H1 (cell line): ENCODE results near the gene SMLR1. TPM values are rescaled to one million over a fixed set of nuclear protein-coding genes. Genes with fewer than 3 reads are reported as not detected.

Experiments
- CTCF ChIA-PET: fragments of 300-600 bp; sonication (Branson Sonifier 250); formaldehyde crosslinking; loops from one replicate; lab custom pipeline; 2021; ENCODE audit not compliant: partially characterized antibody; lab: Charles Lee
- POLR2A ChIA-PET: fragments of 300-600 bp; sonication (Branson Sonifier 250); formaldehyde crosslinking; loops from one replicate; lab custom pipeline; 2021; ENCODE audit warnings: inconsistent platforms; ENCODE audit not compliant: partially characterized antibody; lab: Charles Lee
- DNase-seq, 2 experiments: peaks; one replicate each; pipeline versions ENCODE4 v3.0.0 to v3.0.0-alpha.2; 2010 to 2022; ENCODE audit warnings: low spot score in 2 of 2, low read depth in 1 of 2, mixed read lengths in 1 of 2
- FAIRE-seq: peaks from 2 replicates; lab custom pipeline; 2011; peaks lifted over from hg19 to GRCh38; lab: Jason Lieb, UNC
- H2AFZ ChIP-seq: 2 replicates; pipeline ENCODE4 v1.8.1; 2012; ENCODE audit warnings: low read length, inconsistent platforms
- H2AK5ac ChIP-seq: 2 replicates; pipeline ENCODE4 v1.6.1; 2013; ENCODE audit warnings: low read depth, low read length
- H2BK120ac ChIP-seq: replicated peaks from 2 replicates; pipeline ENCODE3; 2013; ENCODE audit warnings: low read depth, low read length, inconsistent platforms
- H2BK12ac ChIP-seq: 2 replicates; pipeline ENCODE4 v1.6.1; 2013; ENCODE audit warnings: low read depth, low read length
- H2BK15ac ChIP-seq: 2 replicates; pipeline ENCODE4 v1.6.1; 2013; ENCODE audit warnings: low read length
- H2BK20ac ChIP-seq: 2 replicates; pipeline ENCODE4 v1.6.1; 2013; ENCODE audit warnings: low read length
- H2BK5ac ChIP-seq: 2 replicates; pipeline ENCODE4 v1.6.1; 2013; ENCODE audit warnings: low read depth, low read length
- H3K14ac ChIP-seq: 2 replicates; pipeline ENCODE4 v1.6.1; 2013; ENCODE audit warnings: inconsistent platforms; ENCODE audit not compliant: insufficient read length
- H3K18ac ChIP-seq: 2 replicates; pipeline ENCODE4 v1.6.1; 2013; ENCODE audit warnings: low read length; ENCODE audit errors: extremely low read depth
- H3K23ac ChIP-seq: 2 replicates; pipeline ENCODE4 v1.6.1; 2013; ENCODE audit warnings: inconsistent platforms; ENCODE audit not compliant: insufficient read length
- H3K23me2 ChIP-seq: 2 replicates; pipeline ENCODE4 v1.6.1; 2013; ENCODE audit warnings: low read depth, low read length
- H3K27ac ChIP-seq: 2 replicates; pipeline ENCODE4 v1.6.1; 2011; ENCODE audit warnings: low read depth, low read length, inconsistent platforms
- H3K27me3 ChIP-seq, 4 experiments: replicated peaks in 1 of 4; 1 replicate in 1 of 4; 2 replicates in 3 of 4; pipeline versions ENCODE4 v1.6.1 to v1.8.1; 2011 to 2013; ENCODE audit warnings: low read length in 3 of 4, mild to moderate bottlenecking in 3 of 4, inconsistent platforms in 2 of 4, mixed read lengths in 2 of 4, moderate library complexity in 1 of 4; ENCODE audit not compliant: control insufficient read depth in 3 of 4, insufficient read depth in 3 of 4; ENCODE audit errors: extremely low read depth in 1 of 4
- H3K36me3 ChIP-seq, 4 experiments: 2 replicates each; pipeline versions ENCODE4 v1.6.1 to v1.8.1; 2011 to 2013; ENCODE audit warnings: mild to moderate bottlenecking in 4 of 4, low read length in 3 of 4, moderate library complexity in 2 of 4, control low read depth in 1 of 4, inconsistent platforms in 1 of 4; ENCODE audit not compliant: insufficient read depth in 4 of 4, control insufficient read depth in 2 of 4
- H3K4ac ChIP-seq: replicated peaks from 2 replicates; pipeline ENCODE3; 2013; ENCODE audit warnings: low read length, low read depth, mixed read lengths, inconsistent platforms; ENCODE audit not compliant: insufficient read length
- H3K4me1 ChIP-seq, 4 experiments: replicated peaks in 1 of 4; 1 replicate in 1 of 4; 2 replicates in 3 of 4; pipeline versions ENCODE4 v1.6.1 to v1.8.1; 2011 to 2013; ENCODE audit warnings: low read length in 3 of 4, inconsistent platforms in 2 of 4, mixed read lengths in 1 of 4; ENCODE audit not compliant: insufficient read depth in 4 of 4, control insufficient read depth in 3 of 4
- H3K4me2 ChIP-seq, 2 experiments: 2 replicates each; pipeline versions ENCODE4 v1.6.1 to v1.8.1; 2011 to 2013; ENCODE audit warnings: low read depth in 2 of 2, low read length in 2 of 2, control low read depth in 1 of 2, inconsistent platforms in 1 of 2, mild to moderate bottlenecking in 1 of 2; ENCODE audit not compliant: insufficient read depth in 1 of 2
- H3K4me3 ChIP-seq, 4 experiments: fragments of 200-600, 300-600 bp in 1 of 4; sonication (generic), shearing (Covaris generic), sonication (Bioruptor Twin) in 1 of 4; 2 replicates each; pipeline versions ENCODE4 v1.5.1 to v1.8.1; 2011 to 2016; ENCODE audit warnings: low read length in 4 of 4, low read depth in 3 of 4, control low read depth in 2 of 4, inconsistent platforms in 2 of 4, mild to moderate bottlenecking in 2 of 4, mixed read lengths in 1 of 4, moderate library complexity in 1 of 4; ENCODE audit not compliant: insufficient read depth in 2 of 4; ENCODE audit errors: extremely low read depth in 1 of 4
- H3K56ac ChIP-seq: replicated peaks from 2 replicates; pipeline ENCODE3; 2013; ENCODE audit warnings: low read depth, mild to moderate bottlenecking, mixed read lengths, low read length, inconsistent platforms; ENCODE audit not compliant: insufficient read length
- H3K79me1 ChIP-seq: 2 replicates; pipeline ENCODE4 v1.6.1; 2013; ENCODE audit warnings: low read depth, low read length, control low read depth
- H3K79me2 ChIP-seq, 2 experiments: 2 replicates each; pipeline versions ENCODE4 v1.6.1 to v1.8.1; 2012 to 2013; ENCODE audit warnings: low read length in 2 of 2, mild to moderate bottlenecking in 2 of 2, inconsistent platforms in 1 of 2; ENCODE audit not compliant: insufficient read depth in 2 of 2, control insufficient read depth in 1 of 2
- H3K9ac ChIP-seq, 4 experiments: replicated peaks in 1 of 4; 1 replicate in 1 of 4; 2 replicates in 3 of 4; pipeline versions ENCODE4 v1.6.1 to v1.8.1; 2011 to 2013; ENCODE audit warnings: low read depth in 3 of 4, low read length in 3 of 4, control low read depth in 2 of 4, mild to moderate bottlenecking in 2 of 4, moderate library complexity in 2 of 4, inconsistent platforms in 1 of 4; ENCODE audit errors: extremely low read depth in 1 of 4
- H3K9me3 ChIP-seq, 2 experiments: 2 replicates each; pipeline versions ENCODE4 v1.6.1 to v1.8.1; 2012 to 2013; ENCODE audit warnings: mild to moderate bottlenecking in 2 of 2, moderate library complexity in 2 of 2, control low read depth in 1 of 2, inconsistent platforms in 1 of 2, low read depth in 1 of 2, low read length in 1 of 2, mixed read lengths in 1 of 2; ENCODE audit not compliant: insufficient read depth in 2 of 2
- H4K20me1 ChIP-seq, 2 experiments: replicated peaks in 1 of 2; 2 replicates each; pipeline versions ENCODE3 to v1.8.1; 2011 to 2013; ENCODE audit warnings: inconsistent platforms in 2 of 2, low read length in 2 of 2, mild to moderate bottlenecking in 1 of 2; ENCODE audit not compliant: insufficient read depth in 2 of 2, control insufficient read depth in 1 of 2
- H4K5ac ChIP-seq: 2 replicates; pipeline ENCODE4 v1.6.1; 2013; ENCODE audit warnings: low read length, low read depth, mixed read lengths, inconsistent platforms; ENCODE audit not compliant: insufficient read length
- H4K8ac ChIP-seq: 2 replicates; pipeline ENCODE4 v1.8.0; 2013; ENCODE audit warnings: mild to moderate bottlenecking, moderate library complexity, low read length, inconsistent platforms; ENCODE audit not compliant: insufficient read depth; ENCODE audit errors: extremely low read depth
- H4K91ac ChIP-seq: replicated peaks from 2 replicates; pipeline ENCODE3; 2013; ENCODE audit warnings: low read length, mixed read lengths, inconsistent platforms; ENCODE audit not compliant: insufficient read length
- KDM4A ChIP-seq: IDR thresholded peaks from one replicate; pipeline ENCODE4 v1.7.1; 2012; ENCODE audit warnings: low read depth, mild to moderate bottlenecking, moderate library complexity, low read length, inconsistent platforms; ENCODE audit not compliant: severe bottlenecking
- SIN3A ChIP-seq, 2 experiments: IDR thresholded peaks in 1 of 2; conservative IDR thresholded peaks in 1 of 2; 2 replicates each; pipeline ENCODE4 v1.6.1; 2011 to 2012; ENCODE audit warnings: low read length in 2 of 2, improper control_type of control experiment in 1 of 2, low read depth in 1 of 2, mild to moderate bottlenecking in 1 of 2
- SP4 ChIP-seq: IDR thresholded peaks from 2 replicates; pipeline ENCODE4 v1.6.1; 2012; ENCODE audit warnings: low read length, inconsistent platforms
- WGBS, 2 experiments: shearing (Covaris generic) in 1 of 2; methylation state at CpG; one replicate each; pipeline versions ENCODE4 v1.1.6 to v1.1.7; 2013 to 2015; ENCODE audit warnings: low lambda C conversion rate in 2 of 2, mixed read lengths in 2 of 2, inconsistent platforms in 1 of 2, low coverage in 1 of 2, missing lambda C conversion rate in 1 of 2; ENCODE audit not compliant: insufficient replicate concordance in 2 of 2, insufficient coverage in 1 of 2, insufficient read length in 1 of 2; ENCODE audit errors: extremely low coverage in 1 of 2, missing lambda C conversion rate in 1 of 2; 5-methylcytosine and 5-hydroxymethylcytosine counted together
- polyA plus RNA-seq, 7 experiments: library from polyadenylated mRNA; depleted of rRNA in 3 of 7; stranded (reverse) in 5 of 7; unstranded in 2 of 7; fragments of >200 nt in 5 of 7; fragments of 200-250 nt in 2 of 7; gene quantifications; 1 replicate in 5 of 7; 2 replicates in 1 of 7; 4 replicates in 1 of 7; pipeline versions ENCODE4 v1.2.1 to v1.2.3, GENCODE V29; 2011 to 2013; ENCODE audit warnings: missing spikeins in 2 of 7, mixed read lengths in 2 of 7
- total RNA-seq: library from RNA; stranded (reverse); fragmentation: NEBNext Ultra II Directional; extraction: Animal tissue kit (Norgen Biotek cat#: 25700); gene quantifications from 2 replicates; pipeline ENCODE4 v1.2.1, GENCODE V29; 2021
- TF ChIP-seq, protein P1 (sequence below): IDR thresholded peaks from 2 replicates; pipeline ENCODE4 v1.6.1; 2011; ENCODE audit warnings: low read depth, mild to moderate bottlenecking, low read length; ENCODE audit not compliant: insufficient read depth

Gene SMLR1
- total and polyA plus RNA-seq, 2 of the 8 experiments (the other 6 are each of a cell fraction or from before 2014, with no cell fraction given), result not detected

DNA sequence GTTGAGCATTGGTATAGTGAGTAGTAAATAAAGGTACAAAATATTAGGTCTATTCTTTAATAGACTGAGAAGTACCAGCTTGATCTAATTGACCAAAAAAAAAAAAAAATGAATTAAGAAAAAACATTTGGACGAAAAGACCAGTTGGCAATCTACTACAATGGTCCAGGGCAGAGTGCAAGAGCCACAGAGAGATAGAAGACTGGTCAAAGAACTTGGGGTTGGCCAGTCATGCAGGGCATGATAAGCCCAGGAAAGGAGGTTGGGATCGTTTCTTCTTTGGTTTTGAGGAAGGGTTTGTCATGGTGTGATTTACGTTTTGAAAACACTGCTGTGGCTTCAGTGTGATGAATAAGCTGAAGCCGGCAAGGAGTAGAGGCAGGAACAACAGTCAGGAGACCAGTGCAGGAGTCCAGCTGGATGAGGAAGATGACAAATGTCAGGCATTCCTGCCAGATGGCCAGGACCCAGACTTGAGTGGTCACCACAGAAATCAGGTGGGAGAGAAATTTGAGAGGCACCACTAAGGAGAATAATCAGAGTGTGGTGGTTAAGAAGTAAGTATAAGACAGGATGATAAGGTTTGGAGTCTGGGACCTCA, 14.0 kb downstream of the SMLR1 start:
- Histone ChIP-seq H3K9me3 (no peaks in the 10 kb centered on the region), H4K8ac (no peak overlapping the region), H3K23ac (no peak overlapping the region), H3K14ac (no peak overlapping the region), H3K56ac (no peak overlapping the region), H2BK15ac (no peak overlapping the region), H4K20me1 (no peaks in the 10 kb centered on the region), H3K18ac (no peak overlapping the region; the same call in 1 of the 2 replicates), H2AFZ (no peak overlapping the region), H3K23me2 (no peaks in the 10 kb centered on the region), H2BK5ac (peak overlapping the region; percentile 49; the same call in 1 of the 2 replicates), H3K4me1 (peaks cover 4 to 11% (median 6%) of the 10 kb centered on the region in 4 experiments; a peak in 6 of 7 replicates), H3K79me2 (no peaks in the 10 kb centered on the region), H3K9ac (no peak overlapping the region), H4K91ac (no peak overlapping the region), H2BK120ac (peak overlapping the region; percentile 7), H3K36me3 (no peaks in the 10 kb centered on the region; a peak in 1 of 8 replicates)
- POLR2A ChIA-PET, result no interaction called here
- no peak for DNase-seq
- WGBS, 2 experiments, result 81% methylated on average over 4 of the region's 4 CpGs; no CpG with 5 or more reads in 1 of the 2 experiments
- CTCF ChIA-PET, result interaction anchor here (1.6 to 2.7 kb wide), 2 partner anchors 143 to 519 kb away, joined by 5 to 8 read pairs; no protein-coding TSS in a partner anchor
- FAIRE-seq, result no peak
- TF ChIP-seq, protein P1, sequence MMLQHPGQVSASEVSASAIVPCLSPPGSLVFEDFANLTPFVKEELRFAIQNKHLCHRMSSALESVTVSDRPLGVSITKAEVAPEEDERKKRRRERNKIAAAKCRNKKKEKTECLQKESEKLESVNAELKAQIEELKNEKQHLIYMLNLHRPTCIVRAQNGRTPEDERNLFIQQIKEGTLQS, result no peak
- TF ChIP-seq SIN3A (conservative IDR thresholded peaks at IDR 0.05 in 1 of 2, IDR thresholded peaks at IDR 0.05 in 1 of 2; ENCODE audit: low read depth in 1 of 2, low read length in 2 of 2) (no peak), SP4 (no peak), KDM4A (no peak)
- TF ChIP-seq, all 59 proteins: peak for 0
- Histone ChIP-seq H3K79me1 (no peaks in the 10 kb centered on the region), H2BK20ac (peak overlapping the region; percentile 4; the same call in 1 of the 2 replicates), H2BK12ac (peak overlapping the region; percentile 85; the same call in 1 of the 2 replicates), H3K4me2 (peak overlapping the region in 1 of 2 experiments; percentile 70; a peak in 2 of 4 replicates), H3K4me3 (peak overlapping the region in 1 of 4 experiments; percentile 12; a peak in 1 of 8 replicates), H4K5ac (no peak overlapping the region), H2AK5ac (peak overlapping the region; percentile 43; the same call in 1 of the 2 replicates), H3K27me3 (no peaks in the 10 kb centered on the region), H3K4ac (no peak overlapping the region), H3K27ac (no peak overlapping the region)
